ENCODE data around the gene ZDHHC12.

Gene ZDHHC12

DNA sequence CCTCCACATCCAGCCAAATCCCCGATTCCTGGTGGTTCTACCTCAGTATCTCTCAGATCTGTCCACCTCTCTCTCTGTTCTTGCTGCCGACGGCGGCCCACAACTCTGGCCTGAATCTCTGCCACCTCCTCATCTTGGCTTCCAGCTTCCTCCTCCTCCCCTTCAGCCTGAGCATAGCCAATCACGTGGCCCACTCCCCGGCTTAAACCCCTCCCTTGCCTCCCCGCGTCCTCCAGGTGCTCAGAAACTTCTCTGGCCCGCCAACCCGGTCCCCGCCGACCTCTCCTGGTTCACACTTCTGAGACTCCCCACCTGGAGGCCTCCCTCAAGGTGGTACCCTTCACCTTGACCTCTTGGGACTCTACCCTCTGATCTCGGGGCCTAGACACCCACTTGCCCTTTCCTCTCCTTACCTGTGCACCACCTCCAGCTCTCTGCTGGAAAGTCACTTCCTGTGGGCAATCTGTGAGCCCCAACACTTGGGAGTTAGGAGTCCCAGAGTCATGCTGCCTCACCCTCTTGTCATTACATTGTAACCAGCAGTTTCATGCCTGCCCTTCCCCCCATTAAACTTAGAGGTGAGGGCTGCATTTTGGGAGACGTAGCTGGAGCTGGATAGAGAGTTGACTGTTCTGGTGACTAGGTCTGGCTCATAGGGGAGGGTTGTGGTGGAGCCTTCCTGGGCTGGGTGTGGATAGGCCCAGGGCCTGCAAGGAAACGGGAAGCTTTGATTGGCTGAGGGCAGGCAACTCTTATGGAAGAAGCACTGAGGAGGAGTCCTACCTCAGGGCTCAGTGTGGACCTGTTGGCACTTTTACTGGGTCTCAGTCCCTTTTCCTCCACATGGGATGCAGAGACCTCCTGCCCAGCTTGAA is 39.4 kb downstream of the ZDHHC12 start:
- no peaks in the 10 kb centered on the region for H3K27me3 Mint-ChIP-seq
- H3K9me3 Mint-ChIP-seq, result no peaks in the 10 kb centered on the region
- H3K36me3 Mint-ChIP-seq (ENCODE audit: insufficient read depth), result peaks cover 11% of the 10 kb centered on the region
- ATAC-seq (replicated peaks; ENCODE audit: extremely low read depth, poor library complexity, severe bottlenecking) (peak; percentile 50), DNase-seq (ENCODE audit: low spot score in 2 of 2) (peak; percentile 48 to 52)
- H3K4me1 Mint-ChIP-seq, result peaks cover 45% of the 10 kb centered on the region
- H3K4me3 Mint-ChIP-seq, result peak overlapping the region; percentile 92
- H3K27ac Mint-ChIP-seq (ENCODE audit: low read depth), result peak overlapping the region; percentile 99

DNA sequence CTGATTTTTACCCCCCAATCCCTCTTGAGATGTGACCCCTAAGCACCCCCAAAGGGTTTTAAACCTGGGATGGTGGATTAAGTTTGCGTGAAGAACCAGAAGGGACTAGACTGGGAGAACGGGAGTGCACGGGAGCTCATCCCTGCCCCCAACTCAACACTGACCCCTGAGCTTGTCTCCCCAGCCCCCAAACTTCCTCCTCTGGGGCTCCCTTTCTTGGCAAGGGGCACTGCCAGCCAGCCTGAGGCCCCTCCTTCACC is 39.9 kb downstream of the ZDHHC12 start:
- no peak for ATAC-seq (replicated peaks; ENCODE audit: extremely low read depth, poor library complexity, severe bottlenecking)
- H3K9me3 Mint-ChIP-seq, result no peaks in the 10 kb centered on the region
- H3K27me3 Mint-ChIP-seq, result no peaks in the 10 kb centered on the region
- H3K36me3 Mint-ChIP-seq (ENCODE audit: insufficient read depth), result peaks cover 11% of the 10 kb centered on the region
- H3K4me3 Mint-ChIP-seq, result peak overlapping the region; percentile 92
- H3K4me1 Mint-ChIP-seq, result peaks cover 45% of the 10 kb centered on the region
- DNase-seq (ENCODE audit: low spot score in 2 of 2), result no peak
- H3K27ac Mint-ChIP-seq (ENCODE audit: low read depth), result peak overlapping the region; percentile 99

DNA sequence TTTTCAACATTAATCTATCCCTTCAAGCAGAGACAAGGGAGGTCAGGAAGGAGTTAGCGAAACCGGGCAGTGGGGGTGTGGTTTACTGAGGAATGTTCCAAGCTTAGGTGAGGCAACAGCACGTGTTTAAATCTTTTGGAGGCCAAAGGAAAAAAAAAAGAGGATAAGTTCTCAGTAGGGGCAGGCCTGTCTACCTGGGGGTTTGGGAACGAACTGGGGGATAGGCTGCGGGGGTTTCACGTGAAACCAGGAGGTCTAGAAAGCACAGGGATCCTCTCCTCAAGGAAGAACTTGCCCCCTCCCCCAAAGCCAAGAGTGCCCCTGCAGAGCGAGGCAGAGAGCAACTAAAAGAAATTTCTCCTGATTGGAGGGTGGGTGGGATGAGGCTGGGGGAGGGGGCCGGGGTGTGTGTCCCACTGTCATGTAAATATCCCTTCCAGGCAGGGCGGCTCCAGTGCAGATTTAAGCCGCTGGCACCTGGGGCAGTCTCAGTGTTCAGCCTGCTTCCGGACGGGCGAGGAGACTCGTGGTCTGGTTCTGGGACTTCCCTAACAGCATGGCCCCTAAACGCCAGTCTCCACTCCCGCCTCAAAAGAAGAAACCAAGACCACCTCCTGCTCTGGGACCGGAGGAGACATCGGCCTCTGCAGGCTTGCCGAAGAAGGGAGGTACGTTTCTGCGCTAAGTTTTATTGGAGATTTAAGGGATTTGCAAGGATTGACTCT is 40.4 kb downstream of the ZDHHC12 start:
- no peaks in the 10 kb centered on the region for H3K9me3 Mint-ChIP-seq
- DNase-seq (ENCODE audit: low spot score in 2 of 2) (no peak), ATAC-seq (replicated peaks; ENCODE audit: extremely low read depth, poor library complexity, severe bottlenecking) (peak; percentile 31)
- H3K4me3 Mint-ChIP-seq, result peak overlapping the region; percentile 92
- peaks cover 10% of the 10 kb centered on the region for H3K36me3 Mint-ChIP-seq (ENCODE audit: insufficient read depth)
- peak overlapping the region; percentile 99 for H3K27ac Mint-ChIP-seq (ENCODE audit: low read depth)
- peaks cover 45% of the 10 kb centered on the region for H3K4me1 Mint-ChIP-seq
- H3K27me3 Mint-ChIP-seq, result no peaks in the 10 kb centered on the region

DNA sequence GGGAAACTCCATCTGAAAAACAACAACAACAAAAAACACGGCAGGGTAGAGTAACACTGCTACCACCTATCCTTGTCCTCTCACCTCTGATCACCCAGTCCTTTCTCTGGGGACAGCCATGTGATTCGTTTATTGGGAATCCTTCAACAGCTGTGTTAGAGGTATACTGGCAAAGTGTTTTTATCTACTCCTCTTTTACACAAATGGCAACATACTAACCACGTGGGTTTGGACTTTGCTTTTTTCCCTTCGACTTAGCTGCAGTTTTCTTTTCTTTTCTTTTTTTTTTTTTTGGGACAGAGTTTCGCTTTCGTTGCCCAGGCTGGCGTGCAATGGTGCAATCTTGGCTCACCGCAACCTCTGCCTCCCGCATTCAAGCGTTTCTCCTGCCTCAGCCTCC is 46.1 kb downstream of the ZDHHC12 start:
- Mint-ChIP-seq H3K4me1 (no peaks in the 10 kb centered on the region), H3K36me3 (ENCODE audit: insufficient read depth) (peaks cover 4% of the 10 kb centered on the region), H3K27me3 (no peaks in the 10 kb centered on the region), H3K27ac (ENCODE audit: low read depth) (no peak overlapping the region), H3K9me3 (no peaks in the 10 kb centered on the region), H3K4me3 (no peak overlapping the region)
- DNase-seq (ENCODE audit: low spot score in 2 of 2) (no peak), ATAC-seq (replicated peaks; ENCODE audit: extremely low read depth, poor library complexity, severe bottlenecking) (no peak)

DNA sequence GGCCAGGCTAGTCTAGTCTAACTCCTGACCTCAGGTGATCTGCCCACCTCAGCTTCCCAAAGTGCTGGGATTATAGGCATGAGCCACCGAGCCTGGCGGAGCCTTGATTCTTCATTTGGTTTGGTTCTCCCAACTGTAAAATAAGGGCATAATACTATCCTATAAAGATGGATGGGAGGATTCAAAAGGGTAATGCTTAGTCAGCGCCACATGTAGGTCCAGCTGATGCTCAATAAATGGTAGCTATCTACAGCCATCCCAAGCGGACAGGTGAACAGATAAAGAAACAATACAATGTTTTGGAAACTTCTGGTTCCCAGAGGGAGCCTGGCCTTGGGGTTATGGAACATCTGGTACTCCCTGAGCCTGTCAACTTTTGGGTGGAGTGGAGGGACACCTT is 48.5 kb downstream of the ZDHHC12 start:
- ATAC-seq (replicated peaks; ENCODE audit: extremely low read depth, poor library complexity, severe bottlenecking) (no peak), DNase-seq (ENCODE audit: low spot score in 2 of 2) (no peak)
- Mint-ChIP-seq H3K27me3 (no peaks in the 10 kb centered on the region), H3K27ac (ENCODE audit: low read depth) (peak overlapping the region; percentile 46), H3K4me1 (no peaks in the 10 kb centered on the region), H3K4me3 (no peak overlapping the region), H3K36me3 (ENCODE audit: insufficient read depth) (peaks cover 4% of the 10 kb centered on the region), H3K9me3 (no peaks in the 10 kb centered on the region)

All from central memory CD8-positive, alpha-beta T cell (primary cell).